ENCODE measurements around the gene DOCK1.

The DOCK1 gene

GRCh38 chr10:127456122-127456521 is 550.9 kb downstream of the DOCK1 start:
- DNase-seq (ENCODE audit: low spot score) (no peak), ATAC-seq (ENCODE audit: low read depth) (no peak)
- H3K4me3 ChIP-seq (ENCODE audit: severe bottlenecking), result no peak overlapping the region
- H3K36me3 ChIP-seq (ENCODE audit: low read depth), result no peaks in the 10 kb centered on the region
- H3K4me1 ChIP-seq (ENCODE audit: insufficient read depth, poor library complexity, severe bottlenecking), result no peaks in the 10 kb centered on the region
- H3K27me3 ChIP-seq (ENCODE audit: insufficient read depth, poor library complexity, severe bottlenecking), result no peaks in the 10 kb centered on the region
- no peak for TF ChIP-seq CTCF (IDR thresholded peaks at IDR 0.05; ENCODE audit: poor library complexity, severe bottlenecking)
- H3K27ac ChIP-seq (ENCODE audit: poor library complexity, severe bottlenecking), result no peak overlapping the region
- H3K9me3 ChIP-seq (ENCODE audit: severe bottlenecking), result no peaks in the 10 kb centered on the region

DNA sequence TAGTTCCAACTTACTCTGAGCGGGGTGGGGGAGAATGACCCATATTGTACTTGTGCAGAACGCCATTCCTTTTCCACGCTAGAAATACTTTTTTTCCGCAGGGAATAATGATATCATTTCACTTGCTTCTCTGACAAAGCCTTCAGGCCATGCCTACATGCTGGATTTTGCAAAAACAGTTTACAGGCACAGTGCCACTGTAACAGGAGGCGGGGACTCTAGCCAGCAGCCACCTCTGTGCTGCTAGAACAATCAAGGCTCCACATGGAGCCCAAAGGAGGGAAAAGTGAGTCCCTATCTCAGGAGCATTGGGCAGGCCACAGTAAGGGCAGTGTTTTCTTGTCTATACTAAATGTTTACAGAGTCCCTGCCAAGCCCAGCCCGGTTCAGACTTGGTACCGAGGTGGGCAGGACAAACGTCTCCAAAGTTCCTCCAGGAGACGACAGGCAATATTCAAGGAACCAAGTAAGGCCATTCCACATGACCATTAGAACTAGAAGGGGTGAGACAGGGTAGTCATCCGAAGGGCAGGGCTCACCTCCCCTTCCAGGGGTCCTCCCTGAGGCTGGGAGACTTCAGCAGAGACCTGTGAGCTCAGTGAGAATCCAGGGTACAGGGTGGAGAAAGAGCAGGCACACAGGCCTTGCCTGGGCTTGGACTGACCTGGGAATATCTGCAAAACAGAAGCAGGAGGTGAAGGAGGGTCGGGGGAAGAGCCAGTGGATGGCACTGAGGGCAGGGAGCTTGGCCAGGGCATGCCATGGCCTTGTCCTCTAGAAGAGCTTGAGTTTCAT is 553.0 kb downstream of the DOCK1 start:
- Histone ChIP-seq H3K36me3 (ENCODE audit: low read depth) (no peaks in the 10 kb centered on the region), H3K4me3 (ENCODE audit: severe bottlenecking) (no peak overlapping the region), H3K4me1 (ENCODE audit: insufficient read depth, poor library complexity, severe bottlenecking) (no peaks in the 10 kb centered on the region), H3K27ac (ENCODE audit: poor library complexity, severe bottlenecking) (no peak overlapping the region), H3K27me3 (ENCODE audit: insufficient read depth, poor library complexity, severe bottlenecking) (no peaks in the 10 kb centered on the region), H3K9me3 (ENCODE audit: severe bottlenecking) (no peaks in the 10 kb centered on the region)
- no peak for DNase-seq (ENCODE audit: low spot score)
- no peak for ATAC-seq (ENCODE audit: low read depth)
- TF ChIP-seq CTCF (IDR thresholded peaks at IDR 0.05; ENCODE audit: poor library complexity, severe bottlenecking), result no peak

- Histone ChIP-seq H3K27ac (ENCODE audit: poor library complexity, severe bottlenecking) (no peak overlapping the region), H3K4me1 (ENCODE audit: insufficient read depth, poor library complexity, severe bottlenecking) (no peaks in the 10 kb centered on the region), H3K27me3 (ENCODE audit: insufficient read depth, poor library complexity, severe bottlenecking) (no peaks in the 10 kb centered on the region), H3K36me3 (ENCODE audit: low read depth) (no peaks in the 10 kb centered on the region), H3K9me3 (ENCODE audit: severe bottlenecking) (no peaks in the 10 kb centered on the region), H3K4me3 (ENCODE audit: severe bottlenecking) (no peak overlapping the region)
- DNase-seq (ENCODE audit: low spot score), result no peak
- ATAC-seq (ENCODE audit: low read depth), result no peak
- no peak for TF ChIP-seq CTCF (IDR thresholded peaks at IDR 0.05; ENCODE audit: poor library complexity, severe bottlenecking)
These were observed 553.6 kb downstream of the DOCK1 start for GRCh38 chr10:127458829-127459228.

- H3K9me3 ChIP-seq (ENCODE audit: severe bottlenecking), result no peaks in the 10 kb centered on the region
- no peaks in the 10 kb centered on the region for H3K36me3 ChIP-seq (ENCODE audit: low read depth)
- ATAC-seq (ENCODE audit: low read depth) (no peak), DNase-seq (ENCODE audit: low spot score) (no peak)
- no peaks in the 10 kb centered on the region for H3K4me1 ChIP-seq (ENCODE audit: insufficient read depth, poor library complexity, severe bottlenecking)
- no peak overlapping the region for H3K4me3 ChIP-seq (ENCODE audit: severe bottlenecking)
- no peak for TF ChIP-seq CTCF (IDR thresholded peaks at IDR 0.05; ENCODE audit: poor library complexity, severe bottlenecking)
- no peak overlapping the region for H3K27ac ChIP-seq (ENCODE audit: poor library complexity, severe bottlenecking)
- no peaks in the 10 kb centered on the region for H3K27me3 ChIP-seq (ENCODE audit: insufficient read depth, poor library complexity, severe bottlenecking)
These were observed 554.7 kb downstream of the DOCK1 start for GRCh38 chr10:127459918-127460317.

- Histone ChIP-seq H3K4me1 (ENCODE audit: insufficient read depth, poor library complexity, severe bottlenecking) (no peaks in the 10 kb centered on the region), H3K9me3 (ENCODE audit: severe bottlenecking) (no peaks in the 10 kb centered on the region), H3K27ac (ENCODE audit: poor library complexity, severe bottlenecking) (no peak overlapping the region), H3K27me3 (ENCODE audit: insufficient read depth, poor library complexity, severe bottlenecking) (no peaks in the 10 kb centered on the region), H3K36me3 (ENCODE audit: low read depth) (no peaks in the 10 kb centered on the region), H3K4me3 (ENCODE audit: severe bottlenecking) (no peak overlapping the region)
- DNase-seq (ENCODE audit: low spot score) (no peak), ATAC-seq (ENCODE audit: low read depth) (no peak)
- no peak for TF ChIP-seq CTCF (IDR thresholded peaks at IDR 0.05; ENCODE audit: poor library complexity, severe bottlenecking)
These were observed 557.5 kb downstream of the DOCK1 start for GRCh38 chr10:127462643-127463295.

All from RWPE2 (cell line).